Dermis blood vessel endothelial cell (primary cell): ENCODE measurements around the gene PTPRN2. TPM values are rescaled to one million over a fixed set of nuclear protein-coding genes. Genes with fewer than 3 reads are reported as not detected.
"Not testable (repeated sequence)": the region's sequence is repeated elsewhere in the genome, so short reads cannot be mapped to it uniquely, and the experiment has no call there.

Experiments used
- DNase-seq: peaks from one replicate; pipeline ENCODE4 v3.0.0; 2010
- total RNA-seq: library from RNA; depleted of rRNA; stranded (reverse); fragments of >200 nt; gene quantifications from 2 replicates; pipeline ENCODE4 v1.2.3, GENCODE V29; 2014

The PTPRN2 gene
- total RNA-seq, 1 donor from 2014 or later, result 2.2 TPM

DNA sequence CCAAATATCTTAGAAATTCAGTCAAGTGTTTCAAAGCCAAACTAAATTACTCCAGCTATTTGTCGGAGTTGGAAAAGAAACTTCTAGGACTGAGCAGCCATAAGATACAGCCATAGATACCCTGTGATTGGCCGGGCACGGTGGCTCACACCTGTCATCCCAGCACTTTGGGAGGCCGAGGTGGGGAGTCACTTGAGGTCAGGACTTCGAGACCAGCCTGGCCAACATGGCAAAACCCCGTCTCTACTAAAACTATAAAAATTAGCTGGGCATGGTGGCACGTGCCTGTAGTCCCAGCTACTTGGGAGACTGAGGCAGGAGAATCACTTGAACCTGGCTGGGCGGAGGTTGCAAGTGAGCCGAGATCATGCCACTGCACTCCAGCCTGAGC, 607.3 kb downstream of the PTPRN2 start:
- not testable (repeated sequence) for DNase-seq

DNA sequence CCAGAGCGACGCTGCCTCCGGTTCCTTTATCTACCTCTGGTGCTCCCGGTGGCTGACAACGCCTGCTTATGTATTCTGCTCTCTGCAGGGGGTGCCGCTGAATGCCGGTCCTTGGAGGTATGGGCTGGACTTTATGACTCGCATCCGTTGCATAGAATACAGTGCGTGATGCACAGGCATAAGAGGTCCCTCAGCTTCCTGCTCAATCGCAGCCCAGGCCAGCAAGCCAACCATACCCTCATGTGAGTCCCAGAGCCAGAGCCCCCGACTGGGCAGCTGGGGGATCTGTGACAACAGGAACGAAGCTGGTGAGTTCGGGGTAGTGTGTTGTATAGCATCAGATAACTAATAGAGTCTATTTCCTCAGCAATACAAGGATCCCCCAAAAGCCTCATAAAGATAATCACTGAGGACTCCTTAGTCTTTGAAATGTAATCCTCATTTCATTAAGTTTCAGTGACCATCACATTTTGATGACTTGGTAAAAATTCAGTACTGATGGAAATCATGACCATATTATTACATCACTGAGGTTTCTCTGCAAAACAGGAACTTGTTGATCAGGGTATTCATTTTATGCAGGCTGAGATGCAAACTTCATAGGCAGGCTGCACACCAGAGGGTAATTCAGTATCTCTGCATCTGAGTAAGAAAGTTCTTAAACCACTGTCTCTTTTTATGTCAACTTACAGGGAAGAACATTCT, 607.8 kb downstream of the PTPRN2 start:
- no peak for DNase-seq

GRCh38 chr7:157978766-157979165, 608.9 kb downstream of the PTPRN2 start:
- DNase-seq, result no peak

DNA sequence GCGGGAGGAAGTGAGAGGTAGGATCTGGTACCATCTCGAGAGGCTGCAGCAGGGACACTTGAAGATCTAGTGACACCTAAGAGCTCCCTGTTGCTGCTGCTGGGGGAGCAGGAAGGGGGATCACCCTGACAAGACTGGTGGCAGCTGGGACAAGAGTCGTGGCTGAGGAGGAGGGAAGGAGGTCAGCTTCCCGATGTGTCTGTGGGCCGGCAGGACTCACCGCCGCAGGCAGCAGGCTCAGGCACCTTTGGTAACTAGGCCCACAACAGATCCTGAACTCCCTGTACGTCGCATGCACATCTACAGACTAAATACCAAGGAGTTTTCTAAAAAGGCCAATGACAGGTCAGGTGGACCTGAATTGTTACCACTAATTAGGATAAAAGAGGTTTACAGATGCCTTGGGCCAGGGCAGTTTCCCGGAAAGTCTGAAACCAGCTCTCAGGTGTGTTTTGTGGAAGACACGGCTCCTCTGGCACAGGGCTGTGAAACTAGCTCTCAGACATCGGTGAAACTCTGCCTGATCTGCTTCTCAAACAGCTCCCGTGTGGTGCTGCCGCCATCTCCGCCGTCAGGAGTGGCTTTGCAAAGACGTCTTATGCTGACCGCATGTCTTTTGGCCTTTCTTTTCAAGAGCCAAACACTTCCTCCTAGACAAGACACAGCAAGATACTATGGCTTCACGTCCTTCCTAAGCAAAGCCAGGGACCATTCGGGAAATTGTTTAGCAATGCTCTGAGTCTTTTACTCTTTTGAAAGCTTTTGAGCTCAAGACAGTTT, 609.7 kb downstream of the PTPRN2 start:
- no peak for DNase-seq

GRCh38 chr7:157977306-157977705, 610.3 kb downstream of the PTPRN2 start:
- no peak for DNase-seq

GRCh38 chr7:157976406-157976805, 611.2 kb downstream of the PTPRN2 start:
- DNase-seq, result no peak

- no peak for DNase-seq
These were observed 611.9 kb downstream of the PTPRN2 start for GRCh38 chr7:157975401-157976372.

- DNase-seq, result no peak
These were observed 612.9 kb downstream of the PTPRN2 start for GRCh38 chr7:157974678-157975230.

DNA sequence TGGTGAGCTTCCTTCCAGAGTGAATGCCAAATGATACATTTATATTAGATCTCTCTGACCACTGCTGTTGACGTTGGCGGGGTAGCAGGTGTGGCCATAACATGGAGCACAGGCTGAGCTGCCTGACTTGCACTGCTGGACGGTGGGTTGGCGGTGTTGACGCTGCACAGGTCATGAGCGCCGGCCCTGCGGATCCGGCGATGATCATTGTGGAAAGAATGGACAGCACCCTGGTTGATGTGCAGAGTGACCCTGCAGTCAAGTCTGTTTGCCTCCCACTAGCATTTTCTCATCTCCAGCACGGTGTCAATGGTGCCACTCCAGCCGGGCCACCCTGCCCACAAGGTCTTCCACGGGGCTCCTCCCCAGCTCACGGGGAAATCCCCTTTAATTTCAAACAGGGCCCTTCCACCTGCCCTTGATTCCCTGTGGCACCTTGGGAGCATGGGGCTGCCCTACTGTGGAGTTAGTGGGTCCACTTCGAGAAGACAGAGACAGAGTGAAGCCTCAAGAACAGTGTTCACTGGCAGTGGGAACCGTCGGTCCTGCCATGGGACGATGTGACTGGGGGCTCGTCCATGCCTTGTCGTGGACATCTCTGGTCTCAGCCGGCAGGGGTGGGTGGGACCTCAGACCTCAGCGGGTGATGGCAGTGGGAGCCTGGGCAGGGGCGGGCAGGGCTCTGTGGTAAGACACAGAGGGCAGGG, 613.5 kb downstream of the PTPRN2 start:
- no peak for DNase-seq

GRCh38 chr7:157972914-157973313, 614.7 kb downstream of the PTPRN2 start:
- DNase-seq, result no peak

- no peak for DNase-seq
These were observed 616.1 kb downstream of the PTPRN2 start for GRCh38 chr7:157971501-157971900.

DNA sequence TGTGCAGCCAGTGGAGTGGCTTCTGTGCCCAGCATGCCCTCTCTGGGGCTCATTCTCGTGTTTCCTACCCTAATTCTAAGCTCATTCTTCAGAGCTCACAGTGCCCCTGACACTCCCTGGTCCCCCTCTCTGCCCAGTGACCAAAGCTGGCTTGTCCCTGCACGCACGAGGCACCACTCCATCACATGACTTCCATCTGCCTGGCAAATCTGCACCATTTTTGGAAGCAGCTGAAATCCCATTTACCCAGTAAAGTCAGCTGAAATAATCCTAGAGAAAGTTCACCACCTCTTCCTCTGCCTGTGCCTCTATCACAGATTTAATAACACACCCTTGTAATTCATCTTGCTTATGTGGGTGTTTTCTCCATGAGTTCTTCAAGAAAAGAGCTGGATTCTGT, 616.9 kb downstream of the PTPRN2 start:
- no peak for DNase-seq

- DNase-seq, result no peak
These were observed 617.6 kb downstream of the PTPRN2 start for GRCh38 chr7:157969995-157970394.

DNA sequence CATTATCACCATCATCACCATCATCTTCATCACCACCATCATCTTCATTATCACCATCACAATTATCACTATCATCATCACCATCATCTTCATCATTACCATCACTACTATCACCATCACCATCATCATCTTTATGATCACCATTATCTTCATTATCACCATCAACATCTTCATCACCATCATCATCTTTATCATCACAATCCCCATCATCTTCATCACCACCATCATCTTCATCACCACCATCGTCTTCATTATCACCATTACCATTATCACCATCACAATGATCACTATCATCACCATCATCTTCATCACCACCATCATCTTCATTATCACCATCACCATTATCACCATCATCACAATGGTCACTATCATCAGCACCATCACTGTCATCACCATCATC, 621.1 kb downstream of the PTPRN2 start:
- no peak for DNase-seq

GRCh38 chr7:157964521-157964920, 623.1 kb downstream of the PTPRN2 start:
- no peak for DNase-seq

GRCh38 chr7:157964016-157964415, 623.6 kb downstream of the PTPRN2 start:
- DNase-seq, result no peak

DNA sequence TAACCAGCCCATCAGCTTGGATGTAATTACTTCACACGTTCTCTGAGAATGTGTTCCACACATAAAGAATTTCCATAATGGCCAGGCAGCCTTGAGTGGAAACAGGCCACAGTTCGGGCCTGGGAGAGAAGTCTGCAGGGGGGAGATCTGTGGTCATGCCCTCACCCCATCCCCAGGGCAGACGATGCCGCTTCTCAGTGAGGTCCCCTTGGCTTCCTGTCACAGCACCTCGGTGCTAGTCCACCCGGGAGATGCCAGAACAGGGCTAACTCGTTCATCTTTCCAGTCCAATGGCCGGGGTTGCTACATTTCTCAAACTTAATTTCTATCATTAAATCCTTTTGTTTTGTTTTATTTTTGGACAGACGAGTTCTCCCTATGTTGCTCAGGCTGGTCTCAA, 624.1 kb downstream of the PTPRN2 start:
- DNase-seq, result no peak

GRCh38 chr7:157962458-157963306, 624.9 kb downstream of the PTPRN2 start:
- DNase-seq, result no peak

DNA sequence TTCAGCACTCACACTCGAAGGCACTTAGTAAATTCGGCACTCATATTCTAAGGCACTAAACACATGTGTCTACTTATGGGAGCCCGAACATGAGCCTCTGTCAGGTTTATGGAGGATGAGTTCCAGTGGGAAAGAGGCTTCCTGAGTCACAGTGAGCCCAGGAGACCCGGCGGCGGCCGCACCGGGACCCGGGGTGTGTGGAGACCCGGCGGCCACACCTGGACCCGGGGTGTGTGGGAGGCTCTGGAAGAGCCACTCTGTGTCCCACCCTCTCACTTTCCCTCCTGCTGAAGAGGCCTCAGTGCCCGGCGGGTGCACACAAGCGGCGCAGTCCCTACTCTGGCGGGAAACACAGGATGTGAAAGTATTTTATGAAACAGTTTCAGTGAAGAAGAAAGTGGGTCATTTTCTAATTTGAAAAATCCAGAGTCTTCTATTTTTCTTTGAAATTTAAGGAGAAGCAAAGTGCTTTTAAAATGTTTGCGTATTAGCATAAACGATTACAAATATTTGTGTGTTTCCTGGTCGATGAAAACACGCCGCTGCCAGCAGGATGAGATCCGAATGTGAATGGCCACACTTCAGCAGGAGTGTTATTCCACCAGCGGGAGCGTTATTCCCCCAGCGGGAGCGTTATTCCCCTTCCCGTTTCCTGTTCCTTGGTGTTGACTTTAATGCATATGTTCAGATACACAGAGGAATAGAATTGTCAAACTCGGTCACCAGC, 625.7 kb downstream of the PTPRN2 start:
- DNase-seq, result no peak

GRCh38 chr7:157955348-157955999, 632.1 kb downstream of the PTPRN2 start:
- DNase-seq, result no peak
